GM18517 (cell line): ENCODE measurements around the gene DTWD2.

ENCODE experiments used
- ATAC-seq: cut with Tn5 transposase; IDR thresholded peaks from one replicate; pipeline ENCODE4 v1.9.1; 2021; ENCODE audit warnings: mild to moderate bottlenecking, moderate library complexity; ENCODE audit not compliant: unreplicated experiment

Gene DTWD2

GRCh38 chr5:118789366-118789765 lies 199.0 kb downstream of the DTWD2 start:
- ATAC-seq: no peak

- ATAC-seq: no peak
These were observed 200.0 kb downstream of the DTWD2 start for GRCh38 chr5:118788351-118788750.
